GM23248 (cell line): ENCODE results near the gene FOSL2.

Experiments
- EZH2 ChIP-seq: fragments of 200-600 bp; sonication (generic); IDR thresholded peaks from 2 replicates; pipeline ENCODE4 v1.6.1; 2018; ENCODE audit warnings: antibody characterized with exemption, mild to moderate bottlenecking; ENCODE audit not compliant: insufficient read depth, poor library complexity, severe bottlenecking
- EZH2phosphoT487 ChIP-seq: fragments of 200-600 bp; sonication (generic); IDR thresholded peaks from 2 replicates; pipeline ENCODE4 v1.6.1; 2018; ENCODE audit warnings: antibody characterized with exemption, moderate library complexity, mild to moderate bottlenecking, low read depth; ENCODE audit not compliant: insufficient read depth

GRCh38 chr2:28344756-28345373 lies 47.8 kb upstream of the FOSL2 start:
- TF ChIP-seq EZH2 (no peak), EZH2phosphoT487 (no peak)
